GM18507 (cell line): Measurements from ENCODE around the gene N4BP2.
A peak's percentile ranks its signal among the peaks of the same experiment; 100 is the strongest.
"Not testable (repeated sequence)": the region's sequence is repeated elsewhere in the genome, so short reads cannot be mapped to it uniquely, and the experiment has no call there.

ENCODE experiments used
- DNase-seq: peaks from one replicate; pipeline ENCODE4 v3.0.0; 2011; ENCODE audit warnings: low read depth; ENCODE audit not compliant: insufficient read length; ENCODE audit errors: extremely low spot score
- FAIRE-seq: peaks from 2 replicates; lab custom pipeline; 2011; peaks lifted over from hg19 to GRCh38; lab: Jason Lieb, UNC

The N4BP2 gene

DNA sequence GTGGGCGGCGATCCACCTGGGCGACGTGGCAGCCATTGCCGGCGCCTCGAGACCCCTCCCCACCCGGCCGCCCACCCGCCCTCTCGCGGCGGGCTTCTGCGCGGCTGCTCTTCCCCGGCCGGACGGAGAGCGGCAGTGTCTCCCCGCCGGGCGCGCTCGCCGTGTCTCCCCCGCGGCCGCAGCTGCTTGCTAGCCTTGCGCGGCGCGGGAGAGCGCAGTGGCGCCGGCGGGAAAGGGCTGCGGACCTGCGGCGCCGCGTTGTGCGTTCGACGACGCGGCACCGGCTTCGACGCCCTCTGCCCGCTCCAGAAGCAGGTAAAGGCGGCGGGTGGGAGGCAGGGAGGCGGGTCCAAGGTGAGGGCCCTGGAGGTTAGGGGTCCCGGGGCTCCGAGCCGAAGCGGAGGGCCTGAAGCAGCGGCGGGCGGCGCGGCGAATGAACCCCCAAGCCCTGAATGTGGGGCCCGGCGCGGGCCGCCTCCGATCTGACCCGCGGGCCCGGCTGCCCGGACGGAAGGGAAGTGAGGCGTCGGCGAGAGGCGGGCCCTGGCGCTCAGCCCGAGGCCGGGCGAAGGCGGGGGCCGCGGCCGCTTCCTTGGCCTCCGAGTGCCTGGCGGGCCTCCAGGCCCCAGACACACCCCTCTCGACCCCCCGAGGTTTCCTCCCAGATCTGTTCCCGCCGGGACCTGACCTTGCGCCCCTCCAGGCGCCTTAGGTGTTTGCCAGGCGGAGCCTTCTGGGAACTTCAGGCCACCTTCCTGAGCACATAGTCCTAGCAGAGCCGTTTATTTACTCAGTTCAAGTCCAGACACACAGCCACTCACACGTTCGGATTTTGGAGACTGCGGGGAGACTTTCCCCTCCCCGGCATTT, at the start of gene N4BP2:
TSS of gene N4BP2 (plus strand) at position 135 of the 870 bp plus-strand sequence. CDS start 40,491 bp downstream, outside the sequence.
- peak; percentile 70 for DNase-seq
- no peak for FAIRE-seq

DNA sequence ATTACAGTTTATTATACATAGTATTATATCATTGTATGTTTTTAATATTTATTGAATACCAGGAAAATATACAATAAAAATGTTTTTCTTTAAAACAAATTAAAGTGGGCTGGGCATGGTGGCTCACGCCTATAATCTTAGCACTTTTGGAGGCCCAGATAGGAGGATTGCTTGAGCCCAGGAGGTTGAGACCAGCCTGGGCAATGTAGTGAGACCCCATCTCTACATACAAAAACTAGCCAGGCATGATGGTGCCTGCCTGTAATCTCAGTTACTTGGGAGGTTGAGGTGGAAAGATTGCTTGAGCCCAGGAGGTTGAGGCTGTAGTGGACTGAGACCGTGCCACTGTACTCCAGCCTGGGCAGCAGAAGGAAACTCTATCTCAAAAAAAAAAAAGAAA, 40.6 kb upstream of the N4BP2 start:
- FAIRE-seq (no peak), DNase-seq (no peak)

DNA sequence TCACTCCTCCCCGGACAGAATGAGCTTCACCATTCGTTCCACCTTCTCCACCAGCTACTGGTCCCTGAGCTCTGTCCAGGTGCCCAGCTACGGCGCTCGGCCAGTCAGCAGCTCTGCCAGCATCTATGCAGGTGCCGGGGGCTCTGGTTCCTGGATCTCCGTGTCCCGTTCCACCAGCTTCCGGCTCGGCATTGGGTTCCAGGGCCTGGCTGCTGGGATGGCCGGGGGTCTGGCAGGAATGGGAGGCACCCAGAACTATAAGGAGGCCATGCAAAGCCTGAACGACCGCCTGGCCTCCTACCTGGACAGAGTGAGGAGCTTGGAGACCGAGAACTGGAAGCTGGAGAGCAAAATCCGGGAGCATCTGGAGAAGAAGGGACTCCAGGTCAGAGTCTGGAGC, 36.4 kb upstream of the N4BP2 start:
- FAIRE-seq (no peak), DNase-seq (no peak)

GRCh38 chr4:40021116-40021515, 35.5 kb upstream of the N4BP2 start:
- not testable (repeated sequence) for FAIRE-seq, DNase-seq

DNA sequence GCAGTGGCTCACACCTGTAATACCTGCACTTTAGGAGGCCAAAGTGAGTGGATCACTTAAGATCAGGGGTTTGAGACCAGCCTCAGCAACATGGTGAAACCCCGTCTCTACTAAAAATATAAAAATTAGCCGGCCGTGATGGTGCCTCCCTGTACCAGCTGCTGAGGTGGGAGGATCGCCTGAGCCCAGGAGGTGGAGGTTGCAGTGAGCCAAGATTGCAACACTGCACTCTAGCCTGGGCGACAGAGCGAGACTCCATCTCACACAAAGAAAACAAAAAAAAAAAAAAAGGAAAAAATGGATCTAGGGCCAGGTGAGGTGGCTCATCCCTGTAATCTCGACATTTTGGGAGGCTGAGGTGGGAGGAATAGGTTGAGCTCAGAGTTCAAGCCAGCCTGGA, 32.6 kb upstream of the N4BP2 start:
- not testable (repeated sequence) for DNase-seq, FAIRE-seq

GRCh38 chr4:40032785-40033184, 23.9 kb upstream of the N4BP2 start:
- no peak for DNase-seq
- FAIRE-seq, result no peak

GRCh38 chr4:40033613-40034012, 23.0 kb upstream of the N4BP2 start:
- no peak for DNase-seq
- no peak for FAIRE-seq

- FAIRE-seq (no peak), DNase-seq (no peak)
Observed at GRCh38 chr4:40038977-40039376, 17.7 kb upstream of the N4BP2 start.

GRCh38 chr4:40040908-40041307, 15.7 kb upstream of the N4BP2 start:
- DNase-seq (no peak), FAIRE-seq (no peak)

DNA sequence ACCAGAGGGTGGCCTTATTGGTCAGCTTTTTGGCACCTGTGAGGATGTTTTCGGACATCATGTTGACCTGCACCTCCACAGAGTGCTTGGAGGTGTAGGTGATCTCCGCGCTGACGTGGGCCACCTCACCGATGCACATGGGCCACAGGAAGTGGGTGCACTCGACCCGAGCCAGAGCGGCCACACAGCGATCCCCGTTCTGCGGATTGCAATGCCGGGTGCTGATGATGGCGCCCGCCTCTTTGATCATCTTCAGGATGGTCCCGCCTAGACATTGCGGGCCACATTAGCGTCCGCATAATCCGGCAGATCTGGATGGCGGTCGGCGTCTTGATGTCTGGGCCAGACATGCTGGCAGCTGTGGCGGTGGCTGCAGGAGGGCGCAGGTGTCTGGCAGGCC, 12.9 kb upstream of the N4BP2 start:
- FAIRE-seq, result no peak
- no peak for DNase-seq

DNA sequence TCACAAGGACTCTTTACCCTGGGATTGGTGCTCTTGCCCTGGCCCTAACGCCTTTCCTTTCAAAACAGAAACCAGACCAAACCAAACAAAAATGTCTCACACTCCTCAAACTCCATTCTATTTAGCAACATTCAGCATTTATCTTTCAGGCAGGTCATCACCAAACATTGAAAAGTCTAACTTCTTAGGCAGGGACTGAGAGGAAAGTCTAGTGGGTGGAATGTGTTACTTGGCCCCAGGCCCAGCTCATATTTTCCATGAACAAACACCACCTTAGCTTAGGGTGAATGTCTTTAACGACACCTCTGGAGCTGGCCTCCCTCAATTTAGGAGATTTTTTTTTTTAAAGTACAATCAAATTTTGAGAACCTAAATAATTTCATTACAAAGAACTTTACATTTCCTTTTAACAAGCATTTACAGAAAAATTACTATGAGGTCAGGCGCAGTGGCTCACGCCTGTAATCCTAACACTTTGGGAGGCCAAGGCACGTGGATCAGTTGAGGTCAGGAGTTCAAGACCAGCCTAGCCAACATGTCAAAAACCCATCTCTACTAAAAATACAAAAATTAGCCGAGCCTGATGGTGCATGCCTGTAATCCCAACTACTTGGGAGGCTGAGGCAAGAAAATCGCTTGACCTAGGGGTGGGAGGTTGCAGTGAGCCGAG, 10.2 kb upstream of the N4BP2 start:
- FAIRE-seq (no peak), DNase-seq (no peak)

DNA sequence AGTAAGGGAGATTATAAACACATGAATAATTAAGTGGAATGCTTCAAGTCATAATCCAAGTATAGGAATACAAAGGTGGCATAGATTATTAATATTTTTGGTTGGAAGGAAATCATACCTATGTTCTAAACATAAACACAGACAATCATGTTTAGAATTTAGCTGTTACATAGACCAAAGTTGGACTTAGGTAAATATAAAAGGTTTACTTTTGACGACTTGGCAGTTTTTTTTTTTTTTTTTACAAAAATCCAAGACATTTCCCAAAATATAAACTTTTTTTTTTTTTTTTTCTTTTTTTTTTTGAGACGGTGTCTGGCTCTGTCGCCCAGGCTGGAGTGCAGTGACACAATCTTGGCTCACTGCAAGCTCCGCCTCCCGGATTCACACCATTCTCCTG, 3.5 kb upstream of the N4BP2 start:
- DNase-seq (no peak), FAIRE-seq (no peak)

- no peak for FAIRE-seq
Observed at GRCh38 chr4:40055511-40055862, 1.2 kb upstream of the N4BP2 start.

GRCh38 chr4:40055863-40056715, 561 bp upstream of the N4BP2 start:
- FAIRE-seq, result peak; percentile 81
- DNase-seq, result peak; percentile 20

More at GRCh38 chr4:40055511-40055862, 1.2 kb upstream of the N4BP2 start:
- DNase-seq, result no peak

- peak; percentile 95 for FAIRE-seq
- DNase-seq, result peak; percentile 80
Observed at GRCh38 chr4:40057586-40058091, 989 bp downstream of the N4BP2 start.

GRCh38 chr4:40058121-40058520, 1.5 kb downstream of the N4BP2 start:
- no peak for DNase-seq
- FAIRE-seq, result no peak

DNA sequence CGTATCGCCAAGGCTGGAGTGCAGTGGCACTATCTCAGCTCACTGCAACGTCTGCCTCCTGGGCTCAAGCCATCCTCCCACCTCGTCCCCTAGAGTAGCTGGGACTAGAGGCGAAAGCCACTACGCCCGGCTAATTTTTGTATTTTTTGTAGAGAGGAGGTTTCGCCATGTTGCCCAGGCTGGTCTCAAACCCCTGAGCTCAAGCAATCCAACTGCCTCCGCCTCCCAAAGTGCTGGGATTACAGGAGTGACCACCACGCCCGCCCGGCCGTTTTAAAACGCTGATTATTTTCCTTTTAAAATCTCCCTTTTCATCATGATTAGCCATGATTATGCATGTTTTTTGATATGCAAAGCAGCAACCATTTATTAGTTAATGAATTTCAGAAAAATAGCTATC, 2.2 kb downstream of the N4BP2 start:
- FAIRE-seq, result no peak

GRCh38 chr4:40059362-40059761, 2.7 kb downstream of the N4BP2 start:
- no peak for FAIRE-seq
- DNase-seq, result no peak

More for the DNA sequence above, 2.2 kb downstream of the N4BP2 start:
- DNase-seq, result no peak

GRCh38 chr4:40065010-40065409, 8.4 kb downstream of the N4BP2 start:
- FAIRE-seq (no peak), DNase-seq (no peak)

DNA sequence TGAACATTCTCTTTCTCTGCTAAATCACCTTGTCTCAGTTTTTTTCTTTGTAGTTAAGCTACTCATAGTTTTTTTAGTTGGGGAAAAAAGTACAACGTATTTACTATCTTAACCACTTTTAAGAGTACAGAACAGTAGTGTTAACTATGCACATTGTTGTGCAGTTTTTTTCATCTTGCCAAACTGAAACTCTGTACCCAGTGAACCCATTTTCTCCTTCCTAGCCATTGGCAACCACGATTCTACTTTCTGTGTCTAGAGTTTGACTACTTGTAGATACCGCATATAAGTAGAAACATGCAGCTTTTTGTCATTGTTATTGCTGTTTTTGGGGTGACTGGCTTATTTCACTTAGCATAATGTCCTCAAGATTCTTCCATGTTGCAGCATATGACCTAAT, 10.0 kb downstream of the N4BP2 start:
- FAIRE-seq (no peak), DNase-seq (no peak)
